Aorta (tissue), 5 donors: Measurements from ENCODE around the gene RFXANK. TPM values are rescaled to one million over a fixed set of nuclear protein-coding genes. Genes with fewer than 3 reads are reported as not detected.

ENCODE experiments used
- ATAC-seq: fragments of 200-7000 bp; cut with Tn5 transposase; one replicate; pipeline ENCODE4 v1.9.1; 2022; ENCODE audit warnings: moderate library complexity; ENCODE audit not compliant: low FRiP score
- DNase-seq, 2 donors: peaks; one replicate each; pipeline ENCODE4 v3.0.0-alpha.2; 2020
- H3K27ac ChIP-seq, 2 donors: one replicate each; pipeline ENCODE4 v1.5.1; 2013; ENCODE audit warnings: low read length in 2 of 2, mild to moderate bottlenecking in 2 of 2, moderate library complexity in 2 of 2, control low read depth in 1 of 2, inconsistent platforms in 1 of 2, low read depth in 1 of 2
- H3K27me3 ChIP-seq, 2 donors: one replicate each; pipeline ENCODE4 v1.6.1; 2013; ENCODE audit warnings: control low read depth in 1 of 2, low read length in 1 of 2, mild to moderate bottlenecking in 1 of 2, moderate library complexity in 1 of 2; ENCODE audit not compliant: insufficient read depth in 2 of 2, control insufficient read depth in 1 of 2
- H3K36me3 ChIP-seq, 2 donors: one replicate each; pipeline ENCODE4 v1.6.1; 2013; ENCODE audit warnings: control low read depth in 1 of 2, low read length in 1 of 2, mild to moderate bottlenecking in 1 of 2; ENCODE audit not compliant: insufficient read depth in 2 of 2, control insufficient read depth in 1 of 2
- H3K4me1 ChIP-seq, 2 donors: one replicate each; pipeline ENCODE4 v1.6.1; 2013; ENCODE audit warnings: low read length in 2 of 2, control low read depth in 1 of 2, mild to moderate bottlenecking in 1 of 2, moderate library complexity in 1 of 2; ENCODE audit not compliant: insufficient read depth in 2 of 2, control insufficient read depth in 1 of 2
- H3K4me3 ChIP-seq, 2 donors: one replicate each; pipeline ENCODE4 v1.5.1; 2013; ENCODE audit warnings: low read length in 2 of 2, control low read depth in 1 of 2, mild to moderate bottlenecking in 1 of 2
- H3K9me3 ChIP-seq: one replicate; pipeline ENCODE4 v1.6.1; 2013; ENCODE audit warnings: mild to moderate bottlenecking, low read length; ENCODE audit not compliant: control insufficient read depth
- WGBS, 2 donors: extraction: QIAGEN DNeasy Blood & Tissue Kit; methylation state at CpG; one replicate each; pipeline ENCODE4 v1.1.7; 2013; 5-methylcytosine and 5-hydroxymethylcytosine counted together
- intact Hi-C, 2 donors: fragments of 100-400 bp; cut with DNase I; formaldehyde crosslinking; loops; one replicate each; pipeline versions ENCODE4 v1.14.2 to v1.15.0; 2022
- polyA plus RNA-seq, 2 donors: library from polyadenylated mRNA; stranded (reverse); fragments of 200-250 nt; gene quantifications; one replicate each; pipeline ENCODE4 v1.2.3, GENCODE V29; 2013
- total RNA-seq, 2 donors: library from RNA; stranded (reverse); fragmentation: NEBNext Ultra II Directional; extraction: Animal tissue kit (Norgen Biotek cat#: 25700); gene quantifications; one replicate each; pipeline ENCODE4 v1.2.1, GENCODE V29; 2021
- donor health status: healthy with polysubstance abuse.
- donor health status: Bipolar disorder and iron deficiency.
- donor health status: DM: no; HTN: no; CAD: no.
- donor health status: DM: no; HTN: no; CAD: no.
- donor health status: DM: yes; HTN: yes; CAD: no.

RFXANK gene
- total and polyA plus RNA-seq, 4 donors: 33.1 to 199 (median 43.2) TPM

DNA sequence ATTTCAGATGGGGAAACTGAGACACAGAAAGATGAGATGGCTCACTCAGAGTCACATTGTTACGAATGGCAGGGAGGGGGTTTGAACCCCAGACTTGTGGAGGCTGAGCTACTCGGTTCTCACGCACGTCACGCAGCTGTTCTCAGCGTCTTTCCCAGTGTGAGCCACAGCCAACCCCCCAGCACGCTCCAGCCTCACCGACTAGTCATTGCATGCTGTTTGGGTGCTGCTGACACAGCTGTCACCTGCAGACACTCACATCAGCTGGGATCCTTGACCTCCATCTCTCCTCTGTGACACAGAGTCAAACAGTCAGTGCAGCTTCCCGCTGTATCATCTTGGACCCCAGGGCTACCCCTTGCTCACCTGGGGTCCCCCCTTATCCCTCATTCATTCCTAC, 17.3 kb downstream of the RFXANK start:
- intact Hi-C loops: loop anchor here in 1 of 2 donors (10.0 kb wide), 1 partner anchor 115 kb away; the partner anchor contains the start of genes MAU2 and SUGP1
- WGBS, 2 donors: 63 to 70% methylated on average over 9 of the region's 9 CpGs
- H3K27me3 ChIP-seq: no peaks in the 10 kb centered on the region

DNA sequence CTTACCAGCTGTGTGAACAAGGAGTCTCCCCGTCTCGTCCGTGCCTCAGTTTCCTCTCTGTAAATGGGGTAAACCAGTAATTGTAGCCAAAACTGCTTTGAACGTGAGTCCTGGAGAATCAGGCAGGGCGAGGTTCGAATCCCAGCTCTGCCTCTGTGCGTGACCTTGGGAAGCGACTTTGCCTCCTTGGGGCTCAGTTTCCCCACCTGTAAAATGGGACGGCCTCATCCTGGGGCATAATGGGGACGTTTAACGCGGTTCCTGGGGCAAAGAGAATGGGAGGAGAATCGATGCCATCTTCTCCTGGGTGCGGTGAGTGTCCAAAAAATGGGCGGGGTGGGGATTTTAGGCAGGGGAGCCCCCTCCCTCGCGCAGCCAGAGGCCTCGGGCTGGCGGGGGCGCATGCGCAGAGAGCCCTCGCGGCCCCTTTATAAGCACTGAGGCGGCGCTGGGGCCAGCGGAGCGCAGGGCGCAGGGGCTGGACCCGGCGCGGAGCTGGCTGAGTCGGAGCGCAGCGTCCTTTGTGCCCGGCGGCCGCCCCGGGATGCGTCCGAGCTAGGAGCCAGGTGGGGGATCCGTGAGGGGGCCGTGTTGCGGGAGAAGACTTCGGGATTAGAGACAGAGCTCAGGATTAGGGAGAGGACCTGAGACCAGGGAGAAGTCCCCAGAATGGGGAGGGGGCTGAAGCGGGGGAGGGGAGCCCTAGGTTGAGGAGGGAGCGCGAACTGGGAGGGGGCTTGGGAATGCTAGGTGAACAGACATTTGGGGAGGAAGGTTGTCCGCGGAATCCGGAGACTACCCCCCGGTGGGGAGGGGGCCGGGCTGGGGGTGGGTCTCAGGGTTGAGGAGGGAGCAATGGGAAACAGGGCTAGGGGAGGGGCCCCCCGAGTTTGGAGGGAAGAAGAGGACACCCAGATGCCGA, 19.7 kb downstream of the RFXANK start, which contains the start of gene NCAN:
Gene NCAN, plus strand, starts transcription at position 460 of the 922 bp plus-strand sequence. CDS start 4,996 bp downstream, outside the sequence.
- Histone ChIP-seq H3K4me3 (no peak within 1 kb of the TSS), H3K36me3 (no peaks in the 10 kb centered on the region), H3K9me3 (no peaks in the 10 kb centered on the region), H3K27me3 (no peaks in the 10 kb centered on the region), H3K4me1 (no peaks in the 10 kb centered on the region), H3K27ac (no peak within 1 kb of the TSS)
- intact Hi-C loops: no loop called here
- no peak for DNase-seq
- no peak for ATAC-seq
- 7 to 8% methylated on average over 53 to 54 of the region's 54 CpGs for WGBS, 2 donors

More for the DNA sequence above, 17.3 kb downstream of the RFXANK start:
- H3K36me3 ChIP-seq: no peaks in the 10 kb centered on the region
- no peak overlapping the region for H3K4me3 ChIP-seq
- no peak overlapping the region for H3K27ac ChIP-seq
- ATAC-seq: no peak
- H3K4me1 ChIP-seq: no peaks in the 10 kb centered on the region
- H3K9me3 ChIP-seq: no peaks in the 10 kb centered on the region
- DNase-seq: no peak

DNA sequence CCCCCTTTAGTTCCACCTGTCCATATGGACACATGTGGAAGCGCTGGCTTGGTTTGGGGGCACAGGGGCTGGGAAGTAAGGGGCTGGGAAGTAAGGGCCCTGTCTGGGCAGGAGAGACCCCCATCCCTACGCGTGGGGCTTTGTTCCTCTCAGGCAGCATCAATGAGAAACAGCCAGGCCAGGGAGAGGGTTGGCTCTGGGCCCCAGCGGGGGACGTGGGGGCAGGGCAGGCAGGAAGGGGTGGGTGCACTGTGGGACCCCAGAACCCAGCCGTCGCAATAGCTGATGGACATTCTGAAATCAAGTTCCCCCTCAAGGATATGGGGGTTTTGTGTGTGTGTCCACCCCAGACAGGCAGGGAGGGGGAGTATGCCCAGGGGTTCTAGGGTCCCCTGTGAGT, 20.9 kb downstream of the RFXANK start:
- Histone ChIP-seq H3K27me3 (no peaks in the 10 kb centered on the region), H3K9me3 (no peaks in the 10 kb centered on the region), H3K4me3 (no peak overlapping the region), H3K27ac (no peak overlapping the region), H3K4me1 (no peaks in the 10 kb centered on the region), H3K36me3 (no peaks in the 10 kb centered on the region)
- intact Hi-C loops: no loop called here
- no peak for ATAC-seq
- no peak for DNase-seq
- WGBS, 2 donors: 7 to 9% methylated on average over 7 of the region's 7 CpGs

GRCh38 chr19:19213426-19214158, 21.5 kb downstream of the RFXANK start:
- DNase-seq (no peak), ATAC-seq (no peak)
- Histone ChIP-seq H3K36me3 (no peaks in the 10 kb centered on the region), H3K4me1 (no peaks in the 10 kb centered on the region), H3K27ac (no peak overlapping the region), H3K4me3 (no peak overlapping the region), H3K27me3 (no peaks in the 10 kb centered on the region), H3K9me3 (no peaks in the 10 kb centered on the region)
- 39 to 43% methylated on average over 21 of the region's 21 CpGs for WGBS, 2 donors
- intact Hi-C loops: no loop called here

DNA sequence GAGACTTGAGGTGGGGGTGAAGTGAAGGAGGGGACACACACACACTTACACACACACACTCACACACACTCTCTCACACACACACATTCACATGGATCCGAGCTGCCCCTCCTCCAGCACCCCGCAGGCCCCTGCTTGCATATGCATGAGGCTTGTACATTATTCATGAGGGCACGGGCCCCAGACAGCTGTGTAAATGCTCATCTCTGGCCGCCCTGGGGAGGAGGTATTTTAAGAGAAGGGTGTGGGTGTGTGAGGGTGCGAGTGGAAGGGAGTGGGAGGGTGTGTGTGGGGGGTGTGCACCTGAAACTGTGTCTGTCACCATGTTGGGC, 22.1 kb downstream of the RFXANK start:
- Histone ChIP-seq H3K9me3 (no peaks in the 10 kb centered on the region), H3K4me3 (no peak overlapping the region), H3K27me3 (no peaks in the 10 kb centered on the region), H3K4me1 (no peaks in the 10 kb centered on the region), H3K36me3 (no peaks in the 10 kb centered on the region), H3K27ac (no peak overlapping the region)
- ATAC-seq: no peak
- intact Hi-C loops: no loop called here
- WGBS, 2 donors: 4 to 8% methylated on average over 5 of the region's 5 CpGs
- DNase-seq: no peak

DNA sequence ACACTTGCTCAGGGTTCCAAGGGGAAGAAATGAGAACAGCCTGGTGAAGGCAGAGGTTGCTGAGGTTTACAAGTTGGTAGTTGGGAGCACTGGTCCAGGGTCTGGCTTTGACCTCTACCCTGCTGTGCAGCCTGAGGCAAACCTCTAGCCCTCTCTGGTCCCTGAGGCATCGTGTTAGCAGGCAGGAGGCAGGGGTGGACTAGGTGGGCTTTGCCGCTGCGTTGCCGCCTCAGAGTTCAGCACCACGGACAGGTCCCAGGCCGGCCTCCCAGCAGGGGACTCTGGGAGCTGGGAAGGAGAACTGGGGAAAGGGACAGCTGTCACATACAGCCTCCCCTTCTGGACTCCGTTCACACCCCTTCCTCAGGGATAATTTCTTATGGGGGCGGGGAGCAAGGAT, 22.8 kb downstream of the RFXANK start:
- intact Hi-C loops: no loop called here
- ATAC-seq (peak; percentile 69), DNase-seq (peak in 1 of 2 donors; percentile 81)
- no peaks in the 10 kb centered on the region for H3K27me3 ChIP-seq
- H3K9me3 ChIP-seq: no peaks in the 10 kb centered on the region
- H3K27ac ChIP-seq: no peak overlapping the region
- H3K4me1 ChIP-seq: no peaks in the 10 kb centered on the region
- no peaks in the 10 kb centered on the region for H3K36me3 ChIP-seq
- H3K4me3 ChIP-seq: no peak overlapping the region
- 1% methylated on average over 8 of the region's 8 CpGs for WGBS, 2 donors

GRCh38 chr19:19215792-19216191, 23.7 kb downstream of the RFXANK start:
- DNase-seq (no peak), ATAC-seq (no peak)
- H3K4me3 ChIP-seq: no peak overlapping the region
- no peaks in the 10 kb centered on the region for H3K9me3 ChIP-seq
- no peak overlapping the region for H3K27ac ChIP-seq
- intact Hi-C loops: no loop called here
- WGBS, 2 donors: 71 to 74% methylated on average over 4 of the region's 4 CpGs
- no peaks in the 10 kb centered on the region for H3K27me3 ChIP-seq
- no peaks in the 10 kb centered on the region for H3K36me3 ChIP-seq
- no peaks in the 10 kb centered on the region for H3K4me1 ChIP-seq

DNA sequence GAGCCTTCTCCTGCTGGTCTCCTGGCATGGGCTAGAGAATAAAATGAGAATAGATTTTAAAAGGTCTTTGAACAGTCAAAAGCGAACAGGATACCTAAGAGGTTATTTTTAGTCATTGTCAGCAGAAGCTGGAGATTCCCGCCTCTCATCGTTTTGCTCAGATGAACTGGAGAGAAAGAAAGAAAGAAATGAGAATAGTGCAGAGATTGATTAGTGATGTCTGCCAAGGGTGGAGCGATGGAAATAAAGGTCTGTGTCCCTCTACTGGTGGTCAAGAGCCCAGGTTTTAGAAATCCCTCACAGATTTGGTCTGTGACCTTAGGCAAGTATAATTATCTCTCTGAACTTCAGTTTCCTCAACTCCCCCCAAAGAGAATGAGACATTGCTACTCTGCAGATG, 25.0 kb downstream of the RFXANK start:
- no peaks in the 10 kb centered on the region for H3K4me1 ChIP-seq
- no peaks in the 10 kb centered on the region for H3K36me3 ChIP-seq
- H3K9me3 ChIP-seq: no peaks in the 10 kb centered on the region
- intact Hi-C loops: no loop called here
- ATAC-seq (no peak), DNase-seq (no peak)
- 66 to 67% methylated on average over 4 of the region's 4 CpGs for WGBS, 2 donors
- H3K27me3 ChIP-seq: no peaks in the 10 kb centered on the region
- no peak overlapping the region for H3K27ac ChIP-seq
- H3K4me3 ChIP-seq: no peak overlapping the region
